HEK293 (cell line): ENCODE measurements around the gene NELL1.

Source experiments
- CTCF ChIA-PET: fragments of 350-600 bp; formaldehyde crosslinking; extraction: SDS; loops from one replicate; lab custom pipeline; 2021; ENCODE audit warnings: antibody characterized with exemption; lab: Yijun Ruan, JAX
- POLR2A ChIA-PET: fragments of 300-600 bp; formaldehyde crosslinking; extraction: SDS; loops from one replicate; lab custom pipeline; 2020; ENCODE audit warnings: antibody characterized with exemption, inconsistent platforms; lab: Yijun Ruan, JAX
- H3K27ac ChIP-seq: fragments of 200-500 bp; sonication (Bioruptor generic); 2 replicates; pipeline ENCODE4 v1.5.1; 2014; ENCODE audit warnings: low read depth, low read length, control low read depth, inconsistent platforms; ENCODE audit errors: extremely low read depth
- H3K36me3 ChIP-seq, 2 experiments: fragments of 200-500 bp in 1 of 2; sonication (Bioruptor generic) in 1 of 2; 1 replicate in 1 of 2; 2 replicates in 1 of 2; pipeline ENCODE4 v1.5.1; 2014 to 2017; ENCODE audit warnings: inconsistent platforms in 2 of 2, low read length in 2 of 2; ENCODE audit not compliant: control insufficient read depth in 2 of 2, insufficient read depth in 1 of 2
- H3K4me1 ChIP-seq: fragments of 200-500 bp; sonication (Bioruptor generic); 2 replicates; pipeline ENCODE4 v1.5.1; 2014; ENCODE audit warnings: mild to moderate bottlenecking, low read length, inconsistent platforms; ENCODE audit not compliant: control insufficient read depth, insufficient read depth
- H3K4me3 ChIP-seq: 2 replicates; pipeline ENCODE4 v1.5.1; 2011; ENCODE audit warnings: low read depth, mild to moderate bottlenecking, control low read depth, low read length, moderate library complexity
- H3K9me3 ChIP-seq: fragments of 200-500 bp; sonication (Bioruptor generic); 2 replicates; pipeline ENCODE4 v1.5.1; 2014; ENCODE audit warnings: low read depth, low read length, inconsistent platforms; ENCODE audit not compliant: control insufficient read depth, insufficient read depth
- HIC1 ChIP-seq: fragments of 450-650 bp; formaldehyde crosslinking; IDR thresholded peaks from 2 replicates; pipeline ENCODE4 v1.5.1; 2016; ENCODE audit warnings: missing biosample characterization, missing genetic modification characterization
- HOXA7 ChIP-seq: sonication (generic); formaldehyde crosslinking; IDR thresholded peaks from 2 replicates; pipeline ENCODE4 v1.8.1; 2022; ENCODE audit warnings: missing genetic modification reagents, borderline replicate concordance
- PBX3 ChIP-seq: sonication (generic); formaldehyde crosslinking; IDR thresholded peaks from 2 replicates; pipeline ENCODE4 v1.8.1; 2022; ENCODE audit warnings: mild to moderate bottlenecking, moderate library complexity, missing genetic modification reagents
- ZEB2 ChIP-seq: fragments of 450-650 bp; formaldehyde crosslinking; IDR thresholded peaks from 2 replicates; pipeline ENCODE4 v1.5.1; 2016; ENCODE audit warnings: missing biosample characterization, missing genetic modification characterization
- ZNF146 ChIP-seq: fragments of 450-650 bp; formaldehyde crosslinking; IDR thresholded peaks from 2 replicates; pipeline ENCODE4 v1.5.1; 2016; ENCODE audit warnings: missing biosample characterization, missing genetic modification characterization
- ZNF2 ChIP-seq: fragments of 450-650 bp; formaldehyde crosslinking; IDR thresholded peaks from 2 replicates; pipeline ENCODE4 v1.5.1; 2016; ENCODE audit warnings: missing biosample characterization, missing genetic modification characterization
- ZNF202 ChIP-seq: fragments of 450-650 bp; formaldehyde crosslinking; IDR thresholded peaks from 2 replicates; pipeline ENCODE4 v1.5.1; 2016; ENCODE audit warnings: missing biosample characterization, missing genetic modification characterization, borderline replicate concordance
- ZNF518A ChIP-seq: fragments of 450-650 bp; formaldehyde crosslinking; conservative IDR thresholded peaks from 2 replicates; pipeline ENCODE4 v1.5.1; 2016; ENCODE audit warnings: low read depth, missing biosample characterization, missing genetic modification characterization
- ZNF544 ChIP-seq: fragments of 450-650 bp; formaldehyde crosslinking; IDR thresholded peaks from 2 replicates; pipeline ENCODE4 v1.5.0; 2017; ENCODE audit warnings: missing biosample characterization, missing genetic modification characterization
- ZNF561 ChIP-seq: fragments of 450-650 bp; IDR thresholded peaks from 2 replicates; pipeline ENCODE4 v1.5.1; 2018; ENCODE audit warnings: missing biosample characterization, missing genetic modification characterization, borderline replicate concordance
- ZNF629 ChIP-seq: fragments of 450-650 bp; formaldehyde crosslinking; IDR thresholded peaks from 2 replicates; pipeline ENCODE4 v1.5.1; 2017; ENCODE audit warnings: missing biosample characterization, missing genetic modification characterization
- ZNF658 ChIP-seq: fragments of 450-650 bp; formaldehyde crosslinking; IDR thresholded peaks from 2 replicates; pipeline ENCODE4; 2016; ENCODE audit warnings: missing biosample characterization, missing genetic modification characterization
- ZNF677 ChIP-seq: fragments of 450-650 bp; IDR thresholded peaks from 2 replicates; pipeline ENCODE4 v1.5.0; 2018; ENCODE audit warnings: missing biosample characterization, mild to moderate bottlenecking, missing genetic modification characterization, moderate library complexity
- ZNF704 ChIP-seq: fragments of 450-650 bp; formaldehyde crosslinking; IDR thresholded peaks from 2 replicates; pipeline ENCODE4 v1.5.1; 2016; ENCODE audit warnings: missing biosample characterization, missing genetic modification characterization
- ZNF76 ChIP-seq: fragments of 450-650 bp; formaldehyde crosslinking; IDR thresholded peaks from 2 replicates; pipeline ENCODE4; 2016; ENCODE audit warnings: low read depth, missing biosample characterization, missing genetic modification characterization, borderline replicate concordance
- ZSCAN30 ChIP-seq: fragments of 450-650 bp; IDR thresholded peaks from 2 replicates; pipeline ENCODE4 v1.5.1; 2018; ENCODE audit warnings: missing biosample characterization, mild to moderate bottlenecking, missing genetic modification characterization, moderate library complexity
- TF ChIP-seq, protein P1 (sequence below): fragments of 450-650 bp; formaldehyde crosslinking; IDR thresholded peaks from 2 replicates; pipeline ENCODE4 v1.5.1; 2016; ENCODE audit warnings: missing biosample characterization, missing genetic modification characterization, low read depth
- TF ChIP-seq, protein P2 (sequence below): fragments of 450-650 bp; formaldehyde crosslinking; IDR thresholded peaks from 2 replicates; pipeline ENCODE4 v1.5.1; 2016; ENCODE audit warnings: missing biosample characterization, missing genetic modification characterization
- TF ChIP-seq, protein P3 (sequence below): fragments of 450-650 bp; formaldehyde crosslinking; IDR thresholded peaks from 2 replicates; pipeline ENCODE4 v1.5.1; 2016; ENCODE audit warnings: missing biosample characterization, missing genetic modification characterization

Gene NELL1

DNA sequence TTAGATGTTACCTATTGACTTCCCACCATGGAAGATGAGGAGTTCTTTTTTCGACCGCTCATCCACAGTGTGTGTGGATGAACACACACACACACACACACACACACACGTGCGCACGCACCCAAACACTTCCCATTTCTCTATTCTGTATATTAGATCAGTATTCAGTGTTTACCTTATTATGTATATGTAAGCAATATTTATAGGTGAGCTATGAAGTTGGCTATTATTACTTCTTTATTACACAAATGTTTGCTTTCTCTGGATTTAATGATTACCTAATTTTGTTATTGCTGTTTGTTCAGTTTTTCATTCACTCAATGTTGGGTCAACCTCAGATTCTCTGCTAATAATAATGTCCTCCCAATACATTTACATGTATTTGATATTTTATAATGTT, 721.0 kb downstream of the NELL1 start:
- POLR2A ChIA-PET = no interaction called here
- TF ChIP-seq ZNF629 = no peak
- TF ChIP-seq ZNF677 (tag by site-specific recombination) = no peak
- TF ChIP-seq ZNF704 = no peak
- no peak for TF ChIP-seq ZNF561 (tag by site-specific recombination)
- no peak for TF ChIP-seq ZNF658
- Histone ChIP-seq H3K36me3 (no peaks in the 10 kb centered on the region), H3K4me1 (no peaks in the 10 kb centered on the region), H3K4me3 (no peak overlapping the region), H3K27ac (no peak overlapping the region), H3K9me3 (no peaks in the 10 kb centered on the region)
- CTCF ChIA-PET = interaction anchor here (0.6 kb wide), 1 partner anchor 9 kb away, joined by 3 read pairs; no protein-coding TSS in a partner anchor

GRCh38 chr11:21396342-21397008, 727.1 kb downstream of the NELL1 start:
- Histone ChIP-seq H3K9me3 (no peaks in the 10 kb centered on the region), H3K36me3 (no peaks in the 10 kb centered on the region), H3K27ac (no peak overlapping the region), H3K4me3 (no peak overlapping the region), H3K4me1 (no peaks in the 10 kb centered on the region)
- CTCF ChIA-PET = interaction anchor here (0.6 kb wide), 2 partner anchors 587 to 1041 kb away, joined by 3 to 4 read pairs; no protein-coding TSS in a partner anchor
- POLR2A ChIA-PET = no interaction called here
- TF ChIP-seq HIC1 (tag by site-specific recombination) (no peak), ZNF202 (tag by site-specific recombination) (no peak), ZNF146 (tag by site-specific recombination) (no peak), ZNF544 (tag by site-specific recombination) (no peak), ZSCAN30 (tag by site-specific recombination) (no peak), ZNF518A (tag by site-specific recombination) (no peak), ZEB2 (no peak), HOXA7 (CRISPR knock-in tag) (no peak), PBX3 (CRISPR knock-in tag) (no peak), ZNF76 (tag by site-specific recombination) (no peak), ZNF2 (tag by site-specific recombination) (no peak)
- TF ChIP-seq, protein P1, sequence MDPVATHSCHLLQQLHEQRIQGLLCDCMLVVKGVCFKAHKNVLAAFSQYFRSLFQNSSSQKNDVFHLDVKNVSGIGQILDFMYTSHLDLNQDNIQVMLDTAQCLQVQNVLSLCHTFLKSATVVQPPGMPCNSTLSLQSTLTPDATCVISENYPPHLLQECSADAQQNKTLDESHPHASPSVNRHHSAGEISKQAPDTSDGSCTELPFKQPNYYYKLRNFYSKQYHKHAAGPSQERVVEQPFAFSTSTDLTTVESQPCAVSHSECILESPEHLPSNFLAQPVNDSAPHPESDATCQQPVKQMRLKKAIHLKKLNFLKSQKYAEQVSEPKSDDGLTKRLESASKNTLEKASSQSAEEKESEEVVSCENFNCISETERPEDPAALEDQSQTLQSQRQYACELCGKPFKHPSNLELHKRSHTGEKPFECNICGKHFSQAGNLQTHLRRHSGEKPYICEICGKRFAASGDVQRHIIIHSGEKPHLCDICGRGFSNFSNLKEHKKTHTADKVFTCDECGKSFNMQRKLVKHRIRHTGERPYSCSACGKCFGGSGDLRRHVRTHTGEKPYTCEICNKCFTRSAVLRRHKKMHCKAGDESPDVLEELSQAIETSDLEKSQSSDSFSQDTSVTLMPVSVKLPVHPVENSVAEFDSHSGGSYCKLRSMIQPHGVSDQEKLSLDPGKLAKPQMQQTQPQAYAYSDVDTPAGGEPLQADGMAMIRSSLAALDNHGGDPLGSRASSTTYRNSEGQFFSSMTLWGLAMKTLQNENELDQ (tag by site-specific recombination) = no peak
- TF ChIP-seq, protein P2, sequence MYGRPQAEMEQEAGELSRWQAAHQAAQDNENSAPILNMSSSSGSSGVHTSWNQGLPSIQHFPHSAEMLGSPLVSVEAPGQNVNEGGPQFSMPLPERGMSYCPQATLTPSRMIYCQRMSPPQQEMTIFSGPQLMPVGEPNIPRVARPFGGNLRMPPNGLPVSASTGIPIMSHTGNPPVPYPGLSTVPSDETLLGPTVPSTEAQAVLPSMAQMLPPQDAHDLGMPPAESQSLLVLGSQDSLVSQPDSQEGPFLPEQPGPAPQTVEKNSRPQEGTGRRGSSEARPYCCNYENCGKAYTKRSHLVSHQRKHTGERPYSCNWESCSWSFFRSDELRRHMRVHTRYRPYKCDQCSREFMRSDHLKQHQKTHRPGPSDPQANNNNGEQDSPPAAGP (tag by site-specific recombination) = no peak
- TF ChIP-seq, protein P3, sequence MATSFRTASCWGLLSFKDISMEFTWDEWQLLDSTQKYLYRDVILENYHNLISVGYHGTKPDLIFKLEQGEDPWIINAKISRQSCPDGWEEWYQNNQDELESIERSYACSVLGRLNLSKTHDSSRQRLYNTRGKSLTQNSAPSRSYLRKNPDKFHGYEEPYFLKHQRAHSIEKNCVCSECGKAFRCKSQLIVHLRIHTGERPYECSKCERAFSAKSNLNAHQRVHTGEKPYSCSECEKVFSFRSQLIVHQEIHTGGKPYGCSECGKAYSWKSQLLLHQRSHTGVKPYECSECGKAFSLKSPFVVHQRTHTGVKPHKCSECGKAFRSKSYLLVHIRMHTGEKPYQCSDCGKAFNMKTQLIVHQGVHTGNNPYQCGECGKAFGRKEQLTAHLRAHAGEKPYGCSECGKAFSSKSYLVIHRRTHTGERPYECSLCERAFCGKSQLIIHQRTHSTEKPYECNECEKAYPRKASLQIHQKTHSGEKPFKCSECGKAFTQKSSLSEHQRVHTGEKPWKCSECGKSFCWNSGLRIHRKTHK (tag by site-specific recombination) = no peak
